Stimulated activated CD8-positive, alpha-beta memory T cell treated with anti-CD3 and anti-CD28 coated beads, Interleukin-12 subunit alpha, Interleukin-12 subunit beta, amount 100 ng/mL, for 24 hours (primary cell): ENCODE measurements around the gene FABP7.

Experiments
- DNase-seq: peaks from one replicate; pipeline ENCODE4 v3.0.0-alpha.2; 2020; ENCODE audit errors: extremely low read depth

FABP7 gene

DNA sequence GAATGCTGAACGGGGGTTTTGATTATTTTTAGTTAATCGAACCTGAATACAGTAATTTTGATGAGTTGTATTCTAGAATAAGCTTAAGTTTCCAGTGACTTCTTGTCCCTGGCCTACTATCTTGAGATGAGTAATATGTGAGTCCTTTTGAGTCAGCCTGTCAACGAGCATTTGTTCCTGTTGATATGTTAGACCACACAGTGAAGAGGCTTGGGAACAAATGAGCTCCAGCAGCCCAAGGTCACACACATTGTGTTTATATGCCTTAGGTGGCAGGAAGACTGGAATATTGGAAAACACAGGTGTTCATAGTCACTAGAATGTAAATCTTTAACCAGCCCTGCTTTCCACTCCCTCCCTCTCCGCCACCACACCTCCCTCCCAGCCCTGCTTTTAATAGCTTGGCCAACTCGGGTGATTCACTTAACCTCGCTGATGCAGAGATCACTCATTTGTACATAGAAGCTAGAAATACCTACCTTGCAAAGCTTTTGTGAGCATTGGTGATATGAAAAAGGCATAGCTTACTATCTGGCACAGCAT is 18.7 kb downstream of the FABP7 start:
- no peak for DNase-seq

GRCh38 chr6:122799140-122799745 is 19.7 kb downstream of the FABP7 start:
- DNase-seq: no peak

DNA sequence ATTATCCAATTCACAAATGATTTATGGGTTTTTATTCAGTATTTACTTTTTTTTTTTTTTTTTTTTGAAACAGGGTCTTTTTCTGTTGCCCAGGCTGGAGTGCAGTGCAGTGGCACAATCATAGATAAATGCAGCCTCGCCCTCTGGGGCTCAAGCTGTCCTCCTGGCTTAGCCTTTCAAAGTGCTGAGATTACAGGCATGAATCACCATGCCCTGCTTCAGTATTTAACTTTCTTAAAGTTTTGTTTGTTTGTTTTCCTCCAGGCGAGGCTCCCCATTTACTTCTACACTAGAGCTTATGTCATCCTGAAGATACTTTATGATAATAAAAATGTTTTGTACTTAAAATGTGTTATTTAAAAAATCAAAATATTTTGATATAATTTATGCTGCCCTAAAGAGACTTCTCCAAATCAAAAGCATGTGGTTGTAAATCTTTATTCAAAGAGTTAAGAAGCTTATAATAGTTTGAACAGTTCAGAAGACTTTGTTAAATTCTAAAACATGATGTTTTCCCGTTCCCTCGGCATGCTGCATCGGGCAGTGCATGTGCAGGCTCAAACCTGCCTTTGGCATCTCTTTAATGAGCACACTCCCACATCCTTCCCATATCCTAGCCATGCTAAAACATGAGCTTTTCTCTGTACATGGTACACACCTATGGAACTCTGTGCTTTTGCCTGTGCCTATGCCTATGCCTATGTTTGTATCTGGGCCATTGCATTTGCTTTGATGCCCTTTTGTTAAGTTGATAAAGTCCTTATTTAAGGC is 20.6 kb downstream of the FABP7 start:
- no peak for DNase-seq

DNA sequence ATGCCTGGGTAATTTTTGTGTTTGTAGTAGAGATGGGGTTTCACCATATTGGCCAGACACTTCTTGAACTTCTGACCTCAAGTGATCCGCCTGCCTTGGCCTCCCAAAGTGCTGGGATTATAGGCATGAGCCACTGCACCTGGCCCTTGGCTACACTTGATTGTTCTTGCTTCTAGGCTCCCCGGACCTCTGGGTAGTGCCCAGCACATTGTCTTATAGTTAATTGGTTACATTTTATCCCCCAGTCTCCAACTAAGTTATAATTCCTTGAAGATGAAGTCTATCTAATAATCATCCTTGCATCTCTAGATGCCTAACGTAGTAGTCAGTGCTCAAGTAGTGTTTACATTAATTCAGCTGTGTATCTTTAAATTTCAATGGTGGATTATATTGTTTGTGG is 21.4 kb downstream of the FABP7 start:
- DNase-seq: no peak

- no peak for DNase-seq
Measured at GRCh38 chr6:122801397-122801796, 21.9 kb downstream of the FABP7 start.

DNA sequence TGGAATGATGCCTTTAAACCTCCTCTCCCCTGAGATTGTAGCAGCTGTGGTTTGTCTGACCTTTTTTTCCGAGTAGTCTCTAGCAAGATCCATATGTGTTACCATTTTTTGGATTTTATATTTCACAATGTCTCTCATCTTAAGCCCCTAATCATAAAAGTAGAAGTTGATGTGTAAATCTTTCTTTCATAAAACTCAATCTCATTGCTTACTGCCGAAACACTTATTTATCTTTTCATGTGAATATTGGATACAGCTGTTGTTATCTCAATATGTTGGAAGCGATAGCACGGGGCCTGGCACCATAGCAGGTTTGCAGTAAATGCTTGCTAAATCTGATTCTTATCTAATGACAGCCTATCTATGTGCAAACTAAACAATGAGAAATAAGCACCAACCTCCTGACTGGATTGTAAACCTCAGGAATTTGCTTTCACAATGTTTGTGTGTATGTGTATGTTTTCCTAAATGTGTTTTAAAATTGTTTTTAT is 23.7 kb downstream of the FABP7 start:
- no peak for DNase-seq

GRCh38 chr6:122804962-122805485 is 25.5 kb downstream of the FABP7 start:
- no peak for DNase-seq

DNA sequence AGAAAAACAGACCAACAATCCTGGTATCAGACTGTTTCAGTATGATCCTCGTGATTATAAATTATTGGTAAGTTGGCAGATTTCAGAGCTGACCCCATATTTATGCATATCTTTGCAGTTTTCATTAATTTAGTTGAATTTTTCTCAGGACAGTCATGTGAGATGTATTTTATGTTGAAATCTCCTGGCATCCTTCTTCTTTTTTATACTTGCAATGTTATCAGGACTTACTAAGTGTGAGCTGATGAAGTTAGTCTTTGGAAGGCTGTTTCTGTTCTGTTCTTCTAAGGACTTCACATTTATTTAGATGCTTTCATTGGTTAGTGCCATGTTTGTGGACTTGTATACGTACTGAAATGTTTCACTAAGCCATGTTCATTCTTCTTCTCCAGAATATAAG is 26.8 kb downstream of the FABP7 start:
- no peak for DNase-seq

GRCh38 chr6:122808121-122808885 is 28.8 kb downstream of the FABP7 start:
- DNase-seq: no peak

GRCh38 chr6:122809001-122809400 is 29.5 kb downstream of the FABP7 start:
- DNase-seq: no peak

DNA sequence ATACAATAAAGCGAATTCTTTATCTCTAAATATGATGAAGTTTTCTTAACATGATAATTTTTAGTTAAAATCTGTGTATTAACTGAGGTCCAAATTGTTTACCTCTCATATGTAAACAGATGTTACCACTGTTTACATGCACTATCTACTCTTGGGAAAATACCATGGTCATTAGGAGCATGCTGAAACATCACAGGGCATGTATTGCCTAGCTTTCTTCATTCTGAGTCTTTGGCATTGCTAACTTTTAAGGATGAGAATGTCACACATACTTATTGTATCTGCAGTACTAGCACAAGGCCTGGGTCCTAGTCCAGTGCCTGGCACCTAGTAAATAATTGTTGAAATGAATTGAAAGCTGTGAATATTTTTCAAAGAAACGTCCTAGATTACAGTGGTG is 30.2 kb downstream of the FABP7 start:
- DNase-seq: no peak

DNA sequence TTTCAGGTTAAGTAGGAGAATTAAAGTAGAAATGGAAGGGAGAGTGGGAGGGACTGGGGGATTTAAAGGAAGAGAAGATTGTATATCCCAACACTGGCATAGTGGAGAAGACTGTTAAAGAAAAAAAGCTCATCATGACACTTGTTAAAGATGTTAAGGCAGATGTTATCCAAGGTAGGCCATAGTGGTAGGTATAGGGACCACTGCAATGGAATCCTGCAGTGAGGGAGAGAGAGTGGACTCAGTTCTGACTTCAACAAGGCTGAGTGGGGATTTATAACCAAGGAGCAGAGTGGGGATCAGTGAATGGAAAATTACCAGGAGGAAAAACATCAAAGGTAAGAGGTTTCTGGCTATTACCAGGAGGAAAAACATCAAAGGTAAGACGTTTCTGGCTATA is 30.7 kb downstream of the FABP7 start:
- DNase-seq: no peak

- DNase-seq: no peak
Measured at GRCh38 chr6:122817358-122817757, 37.8 kb downstream of the FABP7 start.

DNA sequence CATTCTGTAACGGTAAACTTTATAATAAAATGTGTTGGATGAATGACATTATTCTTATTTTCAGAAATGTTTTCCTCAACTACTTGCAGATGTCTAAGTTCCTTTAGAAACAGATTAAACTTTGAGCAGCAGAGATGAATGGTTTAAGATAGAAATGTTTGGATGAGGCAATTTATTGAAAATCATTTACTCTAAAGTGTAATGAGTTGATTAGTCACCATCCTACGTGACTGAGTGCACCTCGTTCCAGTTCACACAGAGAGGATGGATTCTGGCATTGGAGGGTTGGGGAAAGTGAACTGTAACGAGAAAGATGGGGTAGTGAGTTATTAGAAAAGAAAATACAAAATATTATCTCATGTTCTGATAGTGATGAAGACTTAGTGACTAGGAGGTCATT is 38.2 kb downstream of the FABP7 start:
- DNase-seq: no peak

GRCh38 chr6:122818866-122819265 is 39.4 kb downstream of the FABP7 start:
- DNase-seq: no peak

DNA sequence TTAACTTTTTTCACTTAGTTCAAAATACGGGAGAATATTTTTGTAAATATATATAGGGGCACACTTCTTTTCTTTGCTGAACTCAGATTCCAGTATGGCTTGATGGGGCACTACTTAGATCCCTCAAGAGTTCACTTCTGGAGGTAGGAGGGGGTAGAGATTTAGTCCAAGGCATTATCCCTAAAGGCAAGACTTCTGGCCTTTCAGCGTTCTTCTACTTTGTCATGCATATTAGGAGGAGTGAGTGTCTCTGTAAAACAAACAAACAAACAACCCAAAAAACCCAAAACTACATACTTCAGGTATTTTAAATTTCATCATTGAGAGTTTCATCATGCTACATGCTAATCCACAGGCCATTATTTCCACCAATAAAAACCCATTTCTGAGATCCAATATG is 41.6 kb downstream of the FABP7 start:
- DNase-seq: no peak

GRCh38 chr6:122825163-122825562 is 45.6 kb downstream of the FABP7 start:
- no peak for DNase-seq

DNA sequence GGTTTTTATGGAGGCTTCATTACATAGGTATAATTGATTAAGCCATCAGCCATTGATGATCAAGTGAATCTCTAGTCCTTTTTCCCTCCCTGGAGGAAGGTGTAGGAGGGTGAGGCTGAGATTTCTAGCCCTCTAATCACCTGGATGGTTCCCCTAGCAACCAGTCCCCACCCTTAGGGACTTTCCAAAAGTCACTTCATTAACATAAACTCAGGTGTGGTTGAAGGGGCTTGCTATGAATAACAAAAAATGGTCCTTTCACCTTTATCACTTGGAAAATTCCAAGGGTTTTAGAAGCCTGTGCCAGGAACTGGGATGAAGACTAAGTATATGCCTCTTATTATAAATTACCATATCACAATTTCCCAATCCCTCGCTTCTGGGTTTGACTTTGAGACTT is 49.9 kb downstream of the FABP7 start:
- DNase-seq: no peak

- DNase-seq: no peak
Measured at GRCh38 chr6:122831511-122831910, 52.0 kb downstream of the FABP7 start.

- DNase-seq: no peak
Measured at GRCh38 chr6:122832459-122832858, 52.9 kb downstream of the FABP7 start.

- no peak for DNase-seq
Measured at GRCh38 chr6:122833021-122833491, 53.5 kb downstream of the FABP7 start.
